ENCODE data around the gene PHYKPL. TPM values are rescaled to one million over a fixed set of nuclear protein-coding genes. Genes with fewer than 3 reads are reported as not detected.

PHYKPL gene
- total RNA-seq, 1 experiment from 2014 or later: 48.8 TPM

- Histone ChIP-seq H4K20me1 (ENCODE audit: control insufficient read depth, insufficient read depth, insufficient read length) (no peaks in the 10 kb centered on the region), H2AK5ac (ENCODE audit: insufficient read length, low read length) (no peak overlapping the region), H3K27me3 (ENCODE audit: insufficient read depth, low read length) (no peaks in the 10 kb centered on the region; the same call in 1 of the 2 replicates), H4K8ac (replicated peaks; ENCODE audit: insufficient read length, low read depth, low read length) (no peak overlapping the region), H3K23ac (ENCODE audit: insufficient read length, low read depth, low read length) (no peak overlapping the region), H3T11ph (ENCODE audit: low read length) (no peak overlapping the region), H3K4me1 (ENCODE audit: insufficient read depth, low read length) (peaks cover 4% of the 10 kb centered on the region; the same call in 1 of the 2 replicates), H3K18ac (ENCODE audit: insufficient read length, low read depth, low read length) (no peak overlapping the region), H2BK12ac (ENCODE audit: insufficient read length, low read depth, low read length) (no peak overlapping the region), H3K79me1 (ENCODE audit: insufficient read depth, low read depth, low read length, poor library complexity, severe bottlenecking) (no peaks in the 10 kb centered on the region), H4K91ac (ENCODE audit: insufficient read length, low read depth, low read length) (no peak overlapping the region), H3K27ac (ENCODE audit: insufficient read length, low read depth, low read length) (no peak overlapping the region), H4K5ac (ENCODE audit: insufficient read length, low read depth, low read length) (no peak overlapping the region), H3K14ac (ENCODE audit: insufficient read depth, low read length) (no peak overlapping the region), H3K79me2 (ENCODE audit: insufficient read depth, low read length) (no peaks in the 10 kb centered on the region), H3K56ac (ENCODE audit: insufficient read length, low read depth, low read length) (no peak overlapping the region), H2AFZ (ENCODE audit: low read length) (no peak overlapping the region), H3K9me3 (ENCODE audit: control insufficient read depth, low read depth, low read length) (no peaks in the 10 kb centered on the region), H3K4ac (ENCODE audit: low read depth, low read length) (no peak overlapping the region), H2BK20ac (ENCODE audit: low read depth, low read length, poor library complexity, severe bottlenecking) (no peak overlapping the region), H2BK15ac (ENCODE audit: low read depth, low read length) (no peak overlapping the region), H3K9ac (ENCODE audit: extremely low read depth, insufficient read length, low read length) (no peak overlapping the region), H3K23me2 (ENCODE audit: insufficient read length, low read depth, low read length, poor library complexity, severe bottlenecking) (peaks cover 3% of the 10 kb centered on the region), H2BK120ac (ENCODE audit: low read depth, low read length, poor library complexity, severe bottlenecking) (no peak overlapping the region), H3K4me2 (ENCODE audit: insufficient read depth, insufficient read length, low read length) (no peak overlapping the region), H2BK5ac (ENCODE audit: insufficient read length, low read length) (no peak overlapping the region)
- Mint-ChIP-seq H3K4me3 (no peak overlapping the region), H3K27ac (no peak overlapping the region), H3K9me3 (no peaks in the 10 kb centered on the region), H3K27me3 (ENCODE audit: low read depth) (peaks cover 32% of the 10 kb centered on the region), H3K36me3 (ENCODE audit: insufficient read depth in 1 of 3, low read depth in 3 of 3) (no peaks in the 10 kb centered on the region), H3K4me1 (peaks cover 21 to 22% of the 10 kb centered on the region in 2 experiments)
- no CpG with 5 or more reads among the region's 38 CpGs for WGBS (ENCODE audit: extremely low coverage, insufficient read length, low lambda C conversion rate)
- no peak for TF ChIP-seq CTCF (conservative IDR thresholded peaks at IDR 0.05)
- DNase-seq: no peak
Observed at GRCh38 chr5:178165581-178165980, 67.0 kb downstream of the PHYKPL start.
